Ishikawa (cell line): ENCODE results near the gene SSTR1.

Source experiments
- EGR1 ChIP-seq: IDR thresholded peaks from 2 replicates; pipeline ENCODE4 v1.6.1; 2012
- RAD21 ChIP-seq: IDR thresholded peaks from 2 replicates; pipeline ENCODE4 v1.6.1; 2012; ENCODE audit warnings: low read depth
- TCF12 ChIP-seq: IDR thresholded peaks from 2 replicates; pipeline ENCODE4 v1.6.1; 2012; ENCODE audit warnings: low read depth
- ZBTB7A ChIP-seq: IDR thresholded peaks from 2 replicates; pipeline ENCODE4 v1.6.1; 2012; ENCODE audit warnings: low read depth
- TF ChIP-seq, protein P1 (sequence below): IDR thresholded peaks from 2 replicates; pipeline ENCODE4 v1.6.1; 2012; ENCODE audit warnings: low read depth, mild to moderate bottlenecking
- TF ChIP-seq, protein P2 (sequence below): IDR thresholded peaks from 2 replicates; pipeline ENCODE4 v1.6.1; 2012
- TF ChIP-seq, protein P3 (sequence below): IDR thresholded peaks from 2 replicates; pipeline ENCODE4 v1.6.1; 2012

DNA sequence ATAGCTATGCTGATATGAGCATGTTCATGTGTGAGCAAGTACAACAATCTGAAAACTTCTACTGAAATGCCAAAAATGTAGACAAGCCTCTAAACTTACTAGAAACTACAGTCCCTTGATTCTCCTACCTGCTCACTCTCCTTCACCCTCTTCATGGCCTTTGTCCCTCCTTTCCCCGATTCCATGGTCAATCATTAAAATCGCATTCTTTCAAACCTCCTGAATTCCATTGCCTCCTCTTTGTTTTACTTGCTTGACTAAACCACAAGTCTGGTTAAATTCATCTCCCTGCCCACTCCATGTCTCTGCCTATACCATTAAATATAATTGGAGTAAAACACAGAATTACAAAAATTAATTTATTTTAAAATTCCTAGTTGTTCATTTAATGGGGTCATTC, 33.0 kb upstream of the SSTR1 start:
- TF ChIP-seq ZBTB7A (no peak), EGR1 (no peak), RAD21 (no peak), TCF12 (no peak)
- TF ChIP-seq, protein P1, sequence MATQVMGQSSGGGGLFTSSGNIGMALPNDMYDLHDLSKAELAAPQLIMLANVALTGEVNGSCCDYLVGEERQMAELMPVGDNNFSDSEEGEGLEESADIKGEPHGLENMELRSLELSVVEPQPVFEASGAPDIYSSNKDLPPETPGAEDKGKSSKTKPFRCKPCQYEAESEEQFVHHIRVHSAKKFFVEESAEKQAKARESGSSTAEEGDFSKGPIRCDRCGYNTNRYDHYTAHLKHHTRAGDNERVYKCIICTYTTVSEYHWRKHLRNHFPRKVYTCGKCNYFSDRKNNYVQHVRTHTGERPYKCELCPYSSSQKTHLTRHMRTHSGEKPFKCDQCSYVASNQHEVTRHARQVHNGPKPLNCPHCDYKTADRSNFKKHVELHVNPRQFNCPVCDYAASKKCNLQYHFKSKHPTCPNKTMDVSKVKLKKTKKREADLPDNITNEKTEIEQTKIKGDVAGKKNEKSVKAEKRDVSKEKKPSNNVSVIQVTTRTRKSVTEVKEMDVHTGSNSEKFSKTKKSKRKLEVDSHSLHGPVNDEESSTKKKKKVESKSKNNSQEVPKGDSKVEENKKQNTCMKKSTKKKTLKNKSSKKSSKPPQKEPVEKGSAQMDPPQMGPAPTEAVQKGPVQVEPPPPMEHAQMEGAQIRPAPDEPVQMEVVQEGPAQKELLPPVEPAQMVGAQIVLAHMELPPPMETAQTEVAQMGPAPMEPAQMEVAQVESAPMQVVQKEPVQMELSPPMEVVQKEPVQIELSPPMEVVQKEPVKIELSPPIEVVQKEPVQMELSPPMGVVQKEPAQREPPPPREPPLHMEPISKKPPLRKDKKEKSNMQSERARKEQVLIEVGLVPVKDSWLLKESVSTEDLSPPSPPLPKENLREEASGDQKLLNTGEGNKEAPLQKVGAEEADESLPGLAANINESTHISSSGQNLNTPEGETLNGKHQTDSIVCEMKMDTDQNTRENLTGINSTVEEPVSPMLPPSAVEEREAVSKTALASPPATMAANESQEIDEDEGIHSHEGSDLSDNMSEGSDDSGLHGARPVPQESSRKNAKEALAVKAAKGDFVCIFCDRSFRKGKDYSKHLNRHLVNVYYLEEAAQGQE: no peak
- TF ChIP-seq, protein P2, sequence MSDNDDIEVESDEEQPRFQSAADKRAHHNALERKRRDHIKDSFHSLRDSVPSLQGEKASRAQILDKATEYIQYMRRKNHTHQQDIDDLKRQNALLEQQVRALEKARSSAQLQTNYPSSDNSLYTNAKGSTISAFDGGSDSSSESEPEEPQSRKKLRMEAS: no peak
- TF ChIP-seq, protein P3, sequence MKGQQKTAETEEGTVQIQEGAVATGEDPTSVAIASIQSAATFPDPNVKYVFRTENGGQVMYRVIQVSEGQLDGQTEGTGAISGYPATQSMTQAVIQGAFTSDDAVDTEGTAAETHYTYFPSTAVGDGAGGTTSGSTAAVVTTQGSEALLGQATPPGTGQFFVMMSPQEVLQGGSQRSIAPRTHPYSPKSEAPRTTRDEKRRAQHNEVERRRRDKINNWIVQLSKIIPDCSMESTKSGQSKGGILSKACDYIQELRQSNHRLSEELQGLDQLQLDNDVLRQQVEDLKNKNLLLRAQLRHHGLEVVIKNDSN: no peak
